Activated naive CD8-positive, alpha-beta T cell (primary cell): ENCODE measurements around the gene STPG3.

Source experiments
- H3K27ac Mint-ChIP-seq: one replicate; pipeline ENCODE4 v1.8.0; 2021; ENCODE audit warnings: mixed read lengths
- H3K27me3 Mint-ChIP-seq: one replicate; pipeline ENCODE4 v1.8.0; 2021; ENCODE audit warnings: mixed read lengths
- H3K36me3 Mint-ChIP-seq: one replicate; pipeline ENCODE4 v1.8.0; 2021; ENCODE audit warnings: mixed read lengths
- H3K4me1 Mint-ChIP-seq: one replicate; pipeline ENCODE4 v1.8.0; 2021; ENCODE audit warnings: low read depth, mixed read lengths
- H3K4me3 Mint-ChIP-seq: one replicate; pipeline ENCODE4 v1.8.0; 2021; ENCODE audit warnings: mild to moderate bottlenecking, mixed read lengths
- H3K9me3 Mint-ChIP-seq: one replicate; pipeline ENCODE4 v1.8.0; 2021; ENCODE audit warnings: low read depth, mixed read lengths

Gene STPG3

GRCh38 chr9:137227853-137228505 lies 23.1 kb upstream of the STPG3 start:
- H3K4me1 Mint-ChIP-seq, result peaks cover 5% of the 10 kb centered on the region
- H3K27ac Mint-ChIP-seq, result no peak overlapping the region
- no peaks in the 10 kb centered on the region for H3K36me3 Mint-ChIP-seq
- no peaks in the 10 kb centered on the region for H3K9me3 Mint-ChIP-seq
- H3K27me3 Mint-ChIP-seq, result peaks cover 2% of the 10 kb centered on the region
- H3K4me3 Mint-ChIP-seq, result no peak overlapping the region

GRCh38 chr9:137228506-137228967 lies 22.5 kb upstream of the STPG3 start:
- Mint-ChIP-seq H3K4me3 (no peak overlapping the region), H3K27ac (no peak overlapping the region), H3K27me3 (peaks cover 2% of the 10 kb centered on the region), H3K36me3 (no peaks in the 10 kb centered on the region), H3K4me1 (peaks cover 5% of the 10 kb centered on the region), H3K9me3 (no peaks in the 10 kb centered on the region)

GRCh38 chr9:137228968-137229896 lies 21.9 kb upstream of the STPG3 start:
- H3K4me3 Mint-ChIP-seq, result no peak overlapping the region
- H3K4me1 Mint-ChIP-seq, result peaks cover 3% of the 10 kb centered on the region
- no peaks in the 10 kb centered on the region for H3K36me3 Mint-ChIP-seq
- no peak overlapping the region for H3K27ac Mint-ChIP-seq
- no peaks in the 10 kb centered on the region for H3K9me3 Mint-ChIP-seq
- peaks cover 2% of the 10 kb centered on the region for H3K27me3 Mint-ChIP-seq

- Mint-ChIP-seq H3K4me1 (peaks cover 3% of the 10 kb centered on the region), H3K9me3 (no peaks in the 10 kb centered on the region), H3K27me3 (peaks cover 2% of the 10 kb centered on the region), H3K36me3 (no peaks in the 10 kb centered on the region), H3K27ac (no peak overlapping the region), H3K4me3 (no peak overlapping the region)
Observed at GRCh38 chr9:137229903-137230704, 21.0 kb upstream of the STPG3 start.

GRCh38 chr9:137230705-137231371 lies 20.2 kb upstream of the STPG3 start, which contains the start of gene SLC34A3:
Gene SLC34A3 (plus strand): TSS chr9:137230901. CDS start chr9:137231703, 802 bp downstream.
- Mint-ChIP-seq H3K27me3 (peaks cover 2% of the 10 kb centered on the region), H3K27ac (no peak within 1 kb of the TSS), H3K36me3 (no peaks in the 10 kb centered on the region), H3K4me3 (no peak within 1 kb of the TSS), H3K4me1 (peaks cover 3% of the 10 kb centered on the region), H3K9me3 (no peaks in the 10 kb centered on the region)

- H3K9me3 Mint-ChIP-seq, result no peaks in the 10 kb centered on the region
Observed at GRCh38 chr9:137231372-137232039, 19.6 kb upstream of the STPG3 start.

GRCh38 chr9:137232101-137232500 lies 19.0 kb upstream of the STPG3 start:
- H3K36me3 Mint-ChIP-seq, result no peaks in the 10 kb centered on the region
- H3K27me3 Mint-ChIP-seq, result peaks cover 2% of the 10 kb centered on the region
- no peak overlapping the region for H3K27ac Mint-ChIP-seq
- H3K4me3 Mint-ChIP-seq, result no peak overlapping the region
- peaks cover 5% of the 10 kb centered on the region for H3K4me1 Mint-ChIP-seq
- no peaks in the 10 kb centered on the region for H3K9me3 Mint-ChIP-seq

More at GRCh38 chr9:137231372-137232039, 19.6 kb upstream of the STPG3 start:
- H3K36me3 Mint-ChIP-seq, result no peaks in the 10 kb centered on the region
- no peak overlapping the region for H3K4me3 Mint-ChIP-seq
- peaks cover 3% of the 10 kb centered on the region for H3K4me1 Mint-ChIP-seq
- no peak overlapping the region for H3K27ac Mint-ChIP-seq
- peaks cover 2% of the 10 kb centered on the region for H3K27me3 Mint-ChIP-seq

GRCh38 chr9:137232510-137232909 lies 18.6 kb upstream of the STPG3 start:
- H3K9me3 Mint-ChIP-seq, result no peaks in the 10 kb centered on the region
- peaks cover 4% of the 10 kb centered on the region for H3K4me1 Mint-ChIP-seq
- no peaks in the 10 kb centered on the region for H3K36me3 Mint-ChIP-seq
- peaks cover 2% of the 10 kb centered on the region for H3K27me3 Mint-ChIP-seq
- H3K4me3 Mint-ChIP-seq, result no peak overlapping the region
- no peak overlapping the region for H3K27ac Mint-ChIP-seq

GRCh38 chr9:137233143-137233980 lies 17.7 kb upstream of the STPG3 start:
- no peaks in the 10 kb centered on the region for H3K36me3 Mint-ChIP-seq
- H3K27ac Mint-ChIP-seq, result no peak overlapping the region
- no peaks in the 10 kb centered on the region for H3K27me3 Mint-ChIP-seq
- H3K4me1 Mint-ChIP-seq, result peaks cover 2% of the 10 kb centered on the region
- H3K4me3 Mint-ChIP-seq, result no peak overlapping the region
- H3K9me3 Mint-ChIP-seq, result no peaks in the 10 kb centered on the region

GRCh38 chr9:137234055-137234697 lies 16.9 kb upstream of the STPG3 start:
- H3K4me1 Mint-ChIP-seq, result peaks cover 8% of the 10 kb centered on the region
- no peak overlapping the region for H3K27ac Mint-ChIP-seq
- H3K9me3 Mint-ChIP-seq, result no peaks in the 10 kb centered on the region
- no peaks in the 10 kb centered on the region for H3K27me3 Mint-ChIP-seq
- no peak overlapping the region for H3K4me3 Mint-ChIP-seq
- no peaks in the 10 kb centered on the region for H3K36me3 Mint-ChIP-seq

GRCh38 chr9:137234758-137235423 lies 16.2 kb upstream of the STPG3 start:
- H3K36me3 Mint-ChIP-seq, result no peaks in the 10 kb centered on the region
- H3K27ac Mint-ChIP-seq, result no peak overlapping the region
- H3K27me3 Mint-ChIP-seq, result no peaks in the 10 kb centered on the region
- H3K4me1 Mint-ChIP-seq, result peaks cover 8% of the 10 kb centered on the region
- no peaks in the 10 kb centered on the region for H3K9me3 Mint-ChIP-seq
- no peak overlapping the region for H3K4me3 Mint-ChIP-seq

GRCh38 chr9:137235424-137236237 lies 15.5 kb upstream of the STPG3 start:
- peaks cover 8% of the 10 kb centered on the region for H3K4me1 Mint-ChIP-seq
- H3K4me3 Mint-ChIP-seq, result no peak overlapping the region
- no peaks in the 10 kb centered on the region for H3K27me3 Mint-ChIP-seq
- H3K27ac Mint-ChIP-seq, result no peak overlapping the region
- H3K36me3 Mint-ChIP-seq, result no peaks in the 10 kb centered on the region
- no peaks in the 10 kb centered on the region for H3K9me3 Mint-ChIP-seq
